GM19438 (cell line): ENCODE results near the gene DPY30.
"Not testable (repeated sequence)": the region's sequence is repeated elsewhere in the genome, so short reads cannot be mapped to it uniquely, and the experiment has no call there.

Experiments used
- ATAC-seq: cut with Tn5 transposase; IDR thresholded peaks from one replicate; pipeline ENCODE4 v1.9.1; 2021; ENCODE audit warnings: low read depth; ENCODE audit not compliant: unreplicated experiment

Gene DPY30

GRCh38 chr2:32039447-32040219 is at the start of gene DPY30:
Gene DPY30 (minus strand): TSS chr2:32039805. CDS start chr2:32039456, 349 bp downstream.
- peak; percentile 80 for ATAC-seq

GRCh38 chr2:32074134-32074506 is 34.5 kb upstream of the DPY30 start:
- ATAC-seq = no peak

- ATAC-seq = no peak
Measured at GRCh38 chr2:32067549-32067948, 27.9 kb upstream of the DPY30 start.

GRCh38 chr2:32064713-32065112 is 25.1 kb upstream of the DPY30 start:
- no peak for ATAC-seq

GRCh38 chr2:32064021-32064601 is 24.5 kb upstream of the DPY30 start:
- no peak for ATAC-seq

- ATAC-seq = peak; percentile 93
Measured at GRCh38 chr2:32063310-32064020, 23.9 kb upstream of the DPY30 start, which contains the start of gene SPAST. Gene SPAST (plus strand): TSS chr2:32063556. CDS start chr2:32063832, 276 bp downstream.

GRCh38 chr2:32061973-32062861 is 22.6 kb upstream of the DPY30 start:
- no peak for ATAC-seq

- no peak for ATAC-seq
Measured at GRCh38 chr2:32061430-32061829, 21.8 kb upstream of the DPY30 start.

GRCh38 chr2:32060266-32060665 is 20.7 kb upstream of the DPY30 start:
- ATAC-seq = no peak

- no peak for ATAC-seq
Measured at GRCh38 chr2:32058130-32058529, 18.5 kb upstream of the DPY30 start.

- not testable (repeated sequence) for ATAC-seq
Measured at GRCh38 chr2:32054583-32054982, 15.0 kb upstream of the DPY30 start.

GRCh38 chr2:32051836-32052439 is 12.3 kb upstream of the DPY30 start:
- ATAC-seq = no peak

- ATAC-seq = no peak
Measured at GRCh38 chr2:32043561-32043960, 4.0 kb upstream of the DPY30 start.

GRCh38 chr2:32034198-32034887 is 5.3 kb downstream of the DPY30 start:
- not testable (repeated sequence) for ATAC-seq

- not testable (repeated sequence) for ATAC-seq
Measured at GRCh38 chr2:32018789-32019482, 20.7 kb downstream of the DPY30 start.

- ATAC-seq = no peak
Measured at GRCh38 chr2:32012872-32013271, 26.7 kb downstream of the DPY30 start.

GRCh38 chr2:32011485-32011960 is 28.1 kb downstream of the DPY30 start:
- no peak for ATAC-seq

GRCh38 chr2:32010670-32011484 is 28.7 kb downstream of the DPY30 start, which contains the start of gene MEMO1:
Gene MEMO1 (minus strand): TSS chr2:32011008. CDS start chr2:32010247, 761 bp downstream.
- peak; percentile 54 for ATAC-seq
